GM12891 (cell line): Measurements from ENCODE around the gene USP10.
"Not testable (repeated sequence)": the region's sequence is repeated elsewhere in the genome, so short reads cannot be mapped to it uniquely, and the experiment has no call there.

Source experiments
- DNase-seq: peaks from one replicate; pipeline ENCODE4 v3.0.0; 2011; ENCODE audit warnings: low spot score; ENCODE audit not compliant: insufficient read length
- FAIRE-seq: peaks from 2 replicates; lab custom pipeline; 2011; peaks lifted over from hg19 to GRCh38; lab: Jason Lieb, UNC
- PAX5 ChIP-seq: IDR thresholded peaks from 2 replicates; pipeline ENCODE4 v1.6.1; 2011; ENCODE audit warnings: low read length, moderate library complexity, mild to moderate bottlenecking; ENCODE audit not compliant: insufficient read depth, severe bottlenecking
- POLR2A ChIP-seq: IDR thresholded peaks from 2 replicates; pipeline ENCODE4 v1.6.1; 2011; ENCODE audit warnings: low read depth, low read length, control low read depth
- POLR2AphosphoS5 ChIP-seq: IDR thresholded peaks from 2 replicates; pipeline ENCODE4 v1.6.1; 2011; ENCODE audit warnings: low read depth, low read length, control low read depth
- POU2F2 ChIP-seq: IDR thresholded peaks from 2 replicates; pipeline ENCODE4 v1.6.1; 2011; ENCODE audit warnings: low read depth, mild to moderate bottlenecking, control low read depth, low read length, moderate library complexity
- SPI1 ChIP-seq: IDR thresholded peaks from 2 replicates; pipeline ENCODE4 v1.6.1; 2011; ENCODE audit warnings: low read depth, low read length, control low read depth
- TAF1 ChIP-seq: IDR thresholded peaks from 2 replicates; pipeline ENCODE4 v1.6.1; 2011; ENCODE audit warnings: low read depth, low read length, control low read depth

The USP10 gene

DNA sequence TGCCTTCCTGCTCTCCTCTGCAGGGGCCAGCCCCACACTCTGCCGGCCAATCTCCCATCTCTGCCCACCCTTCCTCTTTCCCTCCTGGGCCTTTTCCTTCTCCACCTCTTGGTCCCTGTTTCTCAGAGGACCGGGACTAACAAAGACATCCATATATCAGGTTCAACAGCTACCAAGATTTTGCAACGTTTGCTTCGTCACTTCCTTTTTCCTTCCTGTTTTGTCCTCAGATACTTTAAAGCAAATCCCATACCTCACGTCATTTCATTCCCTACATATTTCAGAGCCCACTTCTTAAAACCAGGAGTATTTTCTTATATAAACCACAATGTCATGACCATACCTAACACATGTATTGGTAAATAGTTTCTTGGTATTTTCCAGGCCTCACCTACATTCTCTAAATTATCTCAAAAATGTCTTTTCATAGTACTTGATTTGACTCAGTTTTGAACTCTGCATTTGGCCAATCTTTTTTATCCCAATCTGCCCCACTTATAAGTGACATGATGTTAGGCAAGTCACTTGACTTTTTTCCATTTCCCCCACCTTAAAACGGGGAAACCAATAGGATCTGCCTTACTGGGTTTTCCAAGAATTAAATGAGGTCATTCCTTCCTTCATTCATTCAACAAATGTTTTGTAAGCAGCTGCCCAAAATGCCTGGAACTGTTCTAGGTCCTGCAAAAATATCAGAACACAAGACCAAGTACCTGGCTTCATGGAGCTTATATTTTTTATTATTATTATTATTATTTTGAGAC is 7.2 kb upstream of the USP10 start:
- FAIRE-seq (no peak), DNase-seq (no peak)

DNA sequence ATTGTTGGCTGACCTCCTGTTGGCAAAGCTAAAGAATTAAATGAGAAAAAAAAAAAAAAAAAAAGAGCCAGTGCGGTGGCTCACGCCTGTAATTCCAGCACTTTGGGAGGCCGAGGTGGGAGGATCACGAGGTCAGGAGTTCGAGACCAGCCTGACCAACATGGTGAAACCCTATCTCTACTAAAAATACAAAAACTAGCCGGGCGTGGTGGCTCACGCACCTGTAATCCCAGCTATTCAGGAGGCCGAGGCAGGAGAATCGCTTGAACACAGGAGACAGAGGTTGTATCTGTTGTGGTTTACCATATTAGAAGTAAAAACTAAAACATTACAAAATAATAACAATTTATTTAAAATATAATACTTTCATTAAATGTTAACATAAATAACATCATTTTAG is 5.9 kb upstream of the USP10 start:
- not testable (repeated sequence) for FAIRE-seq, DNase-seq

More for the DNA sequence above, 7.2 kb upstream of the USP10 start:
- TF ChIP-seq PAX5 = no peak
- TF ChIP-seq TAF1 = no peak
- TF ChIP-seq POU2F2 = no peak
- no peak for TF ChIP-seq POLR2A
- TF ChIP-seq POLR2AphosphoS5 = no peak
- TF ChIP-seq SPI1 = no peak

DNA sequence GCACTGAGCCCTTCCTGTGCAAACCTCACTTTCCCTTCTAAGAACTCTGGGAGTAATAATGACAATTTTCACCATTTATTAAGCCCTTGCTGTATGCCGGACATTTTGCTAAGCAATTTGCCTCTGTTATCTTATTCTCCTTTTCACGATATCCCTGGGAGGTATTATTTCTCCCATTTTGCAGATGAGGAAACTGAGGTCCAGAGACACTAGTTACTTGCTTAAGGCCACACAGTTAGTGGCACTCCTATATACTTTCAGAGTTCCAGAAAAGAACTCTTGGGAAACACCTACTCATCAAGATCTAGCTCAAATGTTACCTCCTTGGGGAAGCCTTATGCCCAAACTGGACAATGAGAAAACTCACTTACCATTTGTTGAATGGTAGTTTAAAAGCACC is 4.8 kb upstream of the USP10 start:
- no peak for TF ChIP-seq TAF1
- no peak for TF ChIP-seq POLR2A
- no peak for TF ChIP-seq SPI1
- no peak for TF ChIP-seq POLR2AphosphoS5
- TF ChIP-seq PAX5 = no peak
- TF ChIP-seq POU2F2 = no peak
- FAIRE-seq (no peak), DNase-seq (no peak)

DNA sequence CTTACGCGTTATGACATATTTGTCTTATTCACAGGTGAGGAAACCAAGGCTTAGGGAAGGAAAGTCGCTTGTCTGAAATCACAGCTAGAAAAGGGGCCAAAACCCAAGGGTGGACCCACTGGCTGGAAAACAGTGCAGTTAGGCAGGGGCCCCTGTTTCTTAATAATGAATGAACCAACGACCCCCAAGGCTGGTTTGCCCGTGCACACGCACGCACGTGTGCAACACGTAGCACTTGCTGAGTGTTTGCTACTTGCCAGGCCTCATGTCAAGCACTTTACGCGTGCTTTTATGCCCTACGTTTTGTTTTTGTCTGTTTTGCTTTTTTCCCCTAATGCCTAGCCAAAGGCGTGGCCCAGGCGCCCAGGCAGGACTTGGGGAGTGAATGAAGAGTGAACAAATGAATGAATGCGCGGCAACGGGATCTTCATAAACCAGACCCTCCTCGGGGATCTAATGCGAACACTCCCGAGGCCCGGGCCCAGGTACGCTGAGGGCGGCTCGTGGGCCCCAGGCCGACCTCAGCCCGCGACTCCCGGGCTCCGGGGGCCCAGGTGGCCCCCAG is 571 bp upstream of the USP10 start:
- FAIRE-seq (peak; percentile 61), DNase-seq (no peak)
- TF ChIP-seq TAF1 = no peak; the same call in 1 of the 2 replicates

DNA sequence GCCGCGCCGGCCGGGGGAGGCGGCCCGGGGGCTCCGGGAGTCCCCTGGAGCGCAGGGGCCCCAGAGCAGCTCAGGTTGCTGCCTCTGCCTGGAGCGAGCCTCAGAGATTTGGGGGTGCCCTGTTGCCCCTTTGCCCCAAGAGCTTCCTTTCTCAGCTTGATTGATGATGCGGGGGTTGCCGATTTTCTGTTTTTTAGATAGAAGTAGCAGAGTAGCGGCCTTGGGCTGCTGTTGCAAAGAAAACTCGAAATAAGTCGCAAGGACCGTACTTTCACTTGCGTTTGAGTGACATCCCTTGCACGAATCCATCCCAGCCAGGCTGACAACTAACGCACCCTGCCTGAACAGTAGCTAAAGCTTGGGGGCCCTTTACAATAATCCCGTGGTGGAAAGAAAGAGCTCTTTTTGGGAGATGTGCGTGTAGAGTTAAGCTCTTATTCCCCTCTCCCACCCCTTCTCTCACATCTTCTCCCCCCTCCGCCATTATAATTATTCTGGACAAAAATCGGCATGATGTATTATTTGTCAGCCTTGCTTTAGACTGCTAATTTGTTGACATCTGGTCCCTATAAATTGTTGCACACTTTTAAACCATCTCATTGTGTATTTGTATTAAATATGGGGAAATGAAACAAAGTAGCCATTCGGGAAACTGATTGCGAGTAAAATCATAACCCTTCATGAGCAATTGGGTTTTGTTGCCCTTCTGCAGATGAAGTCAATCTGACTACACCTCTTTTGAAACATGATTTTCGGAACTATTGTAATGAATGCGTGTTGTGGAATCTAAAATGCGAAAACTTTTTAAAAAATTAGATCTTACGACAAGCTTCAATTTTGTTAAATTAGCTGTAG is 873 bp downstream of the USP10 start:
- peak; percentile 20 for FAIRE-seq

DNA sequence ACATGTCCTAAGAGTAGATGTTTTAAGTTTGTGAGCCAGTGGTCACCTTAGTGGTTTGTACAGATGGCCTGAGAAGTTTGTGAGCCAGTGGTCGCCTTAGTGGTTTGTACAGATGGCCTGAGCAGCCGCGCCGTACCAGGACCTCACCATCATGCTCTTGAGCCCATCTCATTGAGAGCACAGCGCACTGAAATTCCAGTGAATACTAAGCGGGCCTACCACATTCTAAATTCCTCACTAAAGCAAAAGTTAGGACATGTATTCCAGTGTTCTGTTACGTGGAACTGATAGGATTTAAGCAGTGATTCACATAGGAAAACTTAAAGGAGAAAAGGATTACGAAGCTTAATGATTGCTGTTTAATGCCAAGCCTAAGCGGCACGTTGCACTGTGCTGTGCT is 3.9 kb downstream of the USP10 start:
- TF ChIP-seq SPI1 = no peak
- TF ChIP-seq TAF1 = no peak
- no peak for DNase-seq
- FAIRE-seq = no peak

More for the DNA sequence above, 873 bp downstream of the USP10 start:
- no peak for DNase-seq
- TF ChIP-seq SPI1 = peak; percentile 72
- TF ChIP-seq POLR2AphosphoS5 = no peak; the same call in 1 of the 2 replicates

DNA sequence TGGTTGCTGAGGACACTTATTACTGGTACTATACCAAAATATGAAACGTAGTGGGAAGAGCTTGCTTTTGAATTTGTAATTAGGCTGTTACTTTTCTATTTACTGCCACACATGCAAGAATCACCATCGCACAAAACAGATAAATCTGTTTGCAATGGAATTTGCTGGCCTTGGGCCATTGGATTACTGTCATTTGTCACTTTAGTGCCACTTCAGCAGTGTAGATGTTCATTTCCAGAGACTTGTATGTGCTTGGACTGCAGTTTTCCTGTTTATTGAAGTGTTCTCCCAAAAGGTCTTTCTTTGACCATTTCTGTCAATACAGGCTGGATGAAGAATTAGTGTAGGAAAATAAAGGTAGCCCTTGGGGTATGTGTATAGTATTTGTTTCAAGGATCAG is 4.5 kb downstream of the USP10 start:
- TF ChIP-seq SPI1 = no peak
- TF ChIP-seq POLR2AphosphoS5 = no peak
- no peak for TF ChIP-seq POLR2A
- no peak for TF ChIP-seq TAF1
- TF ChIP-seq PAX5 = no peak
- TF ChIP-seq POU2F2 = no peak
- DNase-seq (no peak), FAIRE-seq (no peak)

DNA sequence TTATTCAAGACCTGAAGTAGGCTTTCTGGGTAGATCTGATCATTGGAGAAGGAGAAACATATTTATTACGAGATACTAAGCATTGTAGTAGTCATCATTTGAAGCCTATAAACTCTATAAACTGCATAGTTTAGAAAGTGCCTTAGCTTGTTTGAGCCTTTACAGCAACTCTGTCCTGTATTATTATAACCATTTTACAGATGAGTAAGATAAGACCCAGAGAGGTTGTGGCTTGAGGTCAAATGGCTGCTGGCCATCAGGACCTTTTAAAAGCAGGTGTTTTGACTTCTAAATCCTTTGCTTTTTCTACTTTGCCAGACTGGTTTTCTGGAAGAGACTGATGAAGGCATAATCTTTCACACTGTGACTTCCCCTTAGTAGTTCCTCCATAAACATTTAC is 7.1 kb downstream of the USP10 start:
- TF ChIP-seq SPI1 (no peak), POU2F2 (no peak), TAF1 (no peak), PAX5 (no peak), POLR2A (no peak)
- FAIRE-seq (no peak), DNase-seq (no peak)

DNA sequence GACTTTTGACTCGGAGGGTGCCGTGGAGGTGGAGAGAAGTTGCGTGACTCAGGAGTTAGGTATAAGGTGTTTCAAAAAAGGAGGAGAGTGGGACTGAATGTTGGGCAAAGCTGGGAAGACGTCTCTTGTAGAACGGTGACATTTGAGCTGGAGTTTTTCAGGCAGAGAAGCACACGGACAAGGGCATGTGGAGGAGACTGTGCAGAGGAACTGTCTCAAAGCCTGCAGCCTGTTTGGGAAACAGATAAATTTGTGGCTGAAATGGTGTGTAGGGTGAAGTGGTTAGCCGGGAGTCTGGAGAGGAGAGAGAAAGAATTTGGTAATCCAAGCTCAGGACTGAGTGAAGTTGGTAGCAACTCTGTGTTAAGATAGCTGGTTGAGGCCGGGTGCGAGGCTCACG is 9.8 kb downstream of the USP10 start:
- no peak for TF ChIP-seq SPI1
- TF ChIP-seq POLR2AphosphoS5 = no peak
- no peak for TF ChIP-seq POU2F2
- no peak for TF ChIP-seq PAX5
- TF ChIP-seq TAF1 = no peak
- TF ChIP-seq POLR2A = no peak
- FAIRE-seq (no peak), DNase-seq (no peak)

DNA sequence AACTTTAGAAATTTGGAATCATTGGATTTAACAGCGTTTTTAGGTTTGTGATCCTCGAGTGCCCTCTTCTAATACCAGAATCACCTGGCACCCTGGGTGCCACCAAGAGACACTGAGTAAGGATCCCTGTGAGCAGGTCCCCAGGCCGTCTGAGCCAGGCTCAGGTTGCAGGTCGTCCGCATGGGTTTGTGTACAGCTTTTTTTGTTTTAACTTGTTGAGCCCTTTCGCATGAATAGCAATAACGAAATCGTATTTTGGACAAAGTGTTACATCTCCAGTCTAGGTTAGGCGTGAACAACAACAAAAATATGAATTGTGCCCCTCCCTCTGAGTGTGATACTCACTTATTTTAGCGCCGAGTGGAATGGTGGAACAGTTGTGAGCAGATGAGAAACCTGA is 10.9 kb downstream of the USP10 start:
- TF ChIP-seq POU2F2 (no peak), PAX5 (no peak), TAF1 (no peak), POLR2A (no peak), POLR2AphosphoS5 (no peak), SPI1 (no peak)
- FAIRE-seq (no peak), DNase-seq (no peak)
